ENCODE measurements around the gene TMEM47.

The TMEM47 gene

GRCh38 chrX:34656842-34657725 lies at the start of gene TMEM47:
Gene TMEM47 (minus strand): TSS chrX:34657285. CDS start chrX:34657029, 256 bp downstream.
- TF ChIP-seq CTCF (IDR thresholded peaks at IDR 0.05; ENCODE audit: borderline replicate concordance, insufficient read depth, low read depth, low read length) = no peak
- H3K4me3 ChIP-seq (ENCODE audit: low read depth, low read length) = no peak within 1 kb of the TSS

- no peak for TF ChIP-seq CTCF (IDR thresholded peaks at IDR 0.05; ENCODE audit: borderline replicate concordance, insufficient read depth, low read depth, low read length)
Measured at GRCh38 chrX:34687095-34687494, 30.0 kb upstream of the TMEM47 start.

GRCh38 chrX:34659575-34659974 lies 2.5 kb upstream of the TMEM47 start:
- no peak for TF ChIP-seq CTCF (IDR thresholded peaks at IDR 0.05; ENCODE audit: borderline replicate concordance, insufficient read depth, low read depth, low read length)
- no peak overlapping the region for H3K4me3 ChIP-seq (ENCODE audit: low read depth, low read length)

More at GRCh38 chrX:34687095-34687494, 30.0 kb upstream of the TMEM47 start:
- no peak overlapping the region for H3K4me3 ChIP-seq (ENCODE audit: low read depth, low read length)

- no peak for TF ChIP-seq CTCF (IDR thresholded peaks at IDR 0.05; ENCODE audit: borderline replicate concordance, insufficient read depth, low read depth, low read length)
- no peak overlapping the region for H3K4me3 ChIP-seq (ENCODE audit: low read depth, low read length)
Measured at GRCh38 chrX:34658326-34658725, 1.2 kb upstream of the TMEM47 start.

GRCh38 chrX:34657726-34658070 lies 613 bp upstream of the TMEM47 start:
- no peak for TF ChIP-seq CTCF (IDR thresholded peaks at IDR 0.05; ENCODE audit: borderline replicate concordance, insufficient read depth, low read depth, low read length)
- no peak overlapping the region for H3K4me3 ChIP-seq (ENCODE audit: low read depth, low read length)

- H3K4me3 ChIP-seq (ENCODE audit: low read depth, low read length) = no peak overlapping the region
- no peak for TF ChIP-seq CTCF (IDR thresholded peaks at IDR 0.05; ENCODE audit: borderline replicate concordance, insufficient read depth, low read depth, low read length)
Measured at GRCh38 chrX:34656467-34656841, 631 bp downstream of the TMEM47 start.

Data from GM12875 (cell line).